Sigmoid colon (tissue), 4 donors: ENCODE measurements around the gene CCT5.
"Not testable (repeated sequence)": the region's sequence is repeated elsewhere in the genome, so short reads cannot be mapped to it uniquely, and the experiment has no call there.

Source experiments
- CTCF ChIP-seq, 4 experiments: fragments of 450-650 bp in 3 of 4; fragments of 200-600 bp in 1 of 4; IDR thresholded peaks; one replicate each; pipeline ENCODE4 v1.5.1; 2016 to 2019; ENCODE audit warnings: antibody characterized with exemption in 4 of 4, mild to moderate bottlenecking in 3 of 4, moderate library complexity in 2 of 4
- EP300 ChIP-seq, 4 donors: sonication (generic); formaldehyde crosslinking; IDR thresholded peaks; one replicate each; pipeline ENCODE4 v1.6.1; 2017; ENCODE audit warnings: antibody characterized with exemption in 4 of 4
- POLR2A ChIP-seq, 2 donors: fragments of 450-650 bp; IDR thresholded peaks; one replicate each; pipeline ENCODE4 v1.6.1; 2016; ENCODE audit warnings: antibody characterized with exemption in 2 of 2, mild to moderate bottlenecking in 2 of 2, moderate library complexity in 2 of 2
- POLR2AphosphoS5 ChIP-seq, 4 donors: sonication (generic); formaldehyde crosslinking; IDR thresholded peaks; one replicate each; pipeline ENCODE4 v1.6.1; 2017; ENCODE audit warnings: antibody characterized with exemption in 4 of 4

- not testable (repeated sequence) for TF ChIP-seq CTCF, POLR2AphosphoS5, POLR2A, EP300 (IDR thresholded peaks at IDR 0.05)
These were observed 35.3 kb downstream of the CCT5 start for GRCh38 chr5:10285362-10285761.
